Non-pigmented ciliary epithelial cell (primary cell): ENCODE results near the gene MST1.

Source experiments
- DNase-seq: peaks from one replicate; pipeline ENCODE4 v3.0.0-alpha.2; 2010; ENCODE audit warnings: low read depth

Gene MST1

GRCh38 chr3:49674497-49674983 is 14.7 kb downstream of the MST1 start:
- no peak for DNase-seq

DNA sequence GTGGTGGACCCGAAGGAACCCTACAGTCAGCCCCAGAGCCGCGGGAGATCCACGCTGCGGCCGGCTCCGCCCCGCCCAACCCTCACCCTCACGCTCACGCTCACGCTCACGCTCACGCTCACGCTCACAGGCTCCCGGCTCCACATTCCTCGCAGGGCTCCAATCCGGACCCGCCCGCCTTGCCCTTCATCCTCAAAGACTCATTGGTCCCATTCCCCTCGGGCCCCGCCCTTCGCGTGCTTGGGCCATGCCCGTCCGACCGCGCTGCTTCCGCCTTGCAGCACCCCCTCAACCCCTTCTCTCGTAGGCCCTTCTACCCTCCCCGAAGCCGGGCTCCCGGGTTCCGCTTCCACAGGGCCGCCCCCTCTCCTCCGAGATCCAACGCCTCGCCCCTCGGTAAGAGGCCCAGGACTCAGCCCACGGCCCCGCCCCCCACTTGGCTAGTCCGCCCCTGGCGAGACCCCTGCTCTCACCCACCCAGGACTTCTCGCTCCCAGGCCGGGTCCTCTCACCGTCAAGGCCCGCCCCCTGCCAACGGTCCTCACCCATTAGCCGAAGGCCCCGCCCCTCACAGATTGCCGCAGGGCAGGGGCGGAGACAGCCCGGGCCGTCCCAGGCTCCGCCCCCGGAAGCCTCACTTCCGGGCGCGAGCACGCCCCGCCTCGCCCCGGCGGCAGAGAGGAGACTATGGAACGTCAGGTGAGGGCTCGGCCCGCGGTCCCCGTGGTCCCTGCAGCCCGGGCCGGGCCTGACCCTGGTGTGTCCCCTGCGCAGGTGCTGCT is 15.4 kb downstream of the MST1 start, which contains the start of gene APEH:
Gene APEH, plus strand, starts transcription at position 637 of the 782 bp plus-strand sequence. Its CDS starts 51 bp downstream, at position 688.
- DNase-seq, result peak; percentile 94

DNA sequence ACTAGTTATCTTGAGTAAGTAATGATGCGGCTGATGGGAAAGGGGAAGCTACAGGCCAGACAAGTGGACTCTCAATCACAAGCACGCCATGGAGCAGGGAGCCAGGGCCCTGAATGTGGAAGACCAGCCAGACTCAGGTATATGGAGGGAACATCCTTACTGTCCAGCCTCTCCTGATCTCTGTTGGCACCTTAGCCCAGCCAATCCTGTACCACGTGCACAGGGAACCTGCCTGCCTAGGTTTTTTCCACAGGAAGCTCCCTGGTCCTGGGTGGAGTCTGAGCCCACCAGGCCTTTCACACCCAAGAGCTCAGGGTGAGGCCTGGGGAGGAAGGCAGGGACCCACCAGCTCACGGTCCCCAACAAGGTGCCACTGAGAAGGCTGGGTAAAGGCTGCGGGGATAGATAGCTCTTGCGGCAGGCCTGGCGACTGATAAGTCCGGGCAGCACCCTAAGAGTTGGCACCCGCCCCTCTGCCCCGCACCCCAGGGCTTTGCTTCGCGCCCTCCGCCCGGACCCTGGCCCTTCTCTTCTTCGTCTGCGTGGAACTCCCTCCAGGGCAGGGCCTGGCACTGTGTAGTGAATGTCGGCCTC is 16.1 kb downstream of the MST1 start:
- no peak for DNase-seq

- no peak for DNase-seq
These were observed 17.7 kb downstream of the MST1 start for GRCh38 chr3:49671291-49672288.

DNA sequence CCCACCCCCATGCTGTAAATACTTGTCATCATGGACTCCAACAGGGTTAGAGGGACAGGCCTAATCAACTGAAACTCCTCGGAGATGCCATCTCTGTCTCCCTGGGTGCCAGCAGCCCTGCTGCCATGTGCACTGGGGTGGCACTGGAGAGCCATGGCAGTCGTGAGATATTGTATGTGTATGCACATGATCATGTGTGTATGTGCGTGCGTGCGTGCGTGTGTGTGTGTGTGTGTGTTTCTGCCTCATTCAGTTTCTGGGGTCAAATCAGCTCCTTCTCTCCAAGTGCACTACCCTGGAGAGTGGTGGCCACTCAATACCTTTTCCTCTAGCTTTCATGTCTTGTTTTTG is 18.4 kb downstream of the MST1 start:
- no peak for DNase-seq

DNA sequence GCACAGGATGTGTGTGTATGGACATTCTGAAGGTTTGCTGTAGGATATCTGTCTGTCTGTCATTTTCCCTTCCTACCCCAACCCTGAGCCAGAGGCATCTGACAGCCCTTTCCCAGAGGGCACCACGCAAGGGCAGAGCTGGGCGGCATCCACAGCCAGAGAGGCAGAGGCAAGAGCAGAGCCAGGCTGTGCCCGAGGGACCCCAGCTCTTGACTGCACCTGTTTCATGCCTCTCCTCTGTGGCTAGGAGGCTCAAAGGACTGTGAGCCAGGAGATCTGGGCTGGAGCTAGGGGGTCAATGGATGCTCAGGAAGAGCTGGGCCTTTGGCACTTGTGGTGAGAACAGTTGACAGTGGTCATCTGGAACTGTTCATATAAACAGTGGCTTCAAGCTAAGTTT is 19.9 kb downstream of the MST1 start:
- no peak for DNase-seq

DNA sequence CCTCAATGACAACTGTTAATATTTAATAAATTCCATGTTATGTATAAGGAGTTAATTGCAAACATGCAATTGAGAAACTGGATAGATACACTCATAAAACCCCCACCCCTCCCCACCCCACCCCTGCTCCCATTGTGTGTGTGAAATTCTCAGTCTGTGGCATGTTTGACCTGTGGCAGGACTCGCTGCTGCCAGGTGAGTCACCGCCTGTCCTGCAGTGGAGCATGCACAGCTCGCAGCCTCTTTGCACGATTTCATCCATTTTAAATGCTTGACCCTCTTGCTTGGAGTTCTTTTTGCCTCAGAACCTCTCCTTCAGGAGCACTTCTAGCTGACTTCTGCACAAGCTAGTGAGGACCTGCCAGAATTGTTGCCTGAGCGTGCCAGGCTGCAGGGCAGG is 20.4 kb downstream of the MST1 start:
- no peak for DNase-seq

GRCh38 chr3:49668414-49668797 is 20.9 kb downstream of the MST1 start:
- no peak for DNase-seq

GRCh38 chr3:49667701-49668413 is 21.4 kb downstream of the MST1 start:
- DNase-seq, result no peak

- no peak for DNase-seq
These were observed 22.7 kb downstream of the MST1 start for GRCh38 chr3:49666592-49666991.

DNA sequence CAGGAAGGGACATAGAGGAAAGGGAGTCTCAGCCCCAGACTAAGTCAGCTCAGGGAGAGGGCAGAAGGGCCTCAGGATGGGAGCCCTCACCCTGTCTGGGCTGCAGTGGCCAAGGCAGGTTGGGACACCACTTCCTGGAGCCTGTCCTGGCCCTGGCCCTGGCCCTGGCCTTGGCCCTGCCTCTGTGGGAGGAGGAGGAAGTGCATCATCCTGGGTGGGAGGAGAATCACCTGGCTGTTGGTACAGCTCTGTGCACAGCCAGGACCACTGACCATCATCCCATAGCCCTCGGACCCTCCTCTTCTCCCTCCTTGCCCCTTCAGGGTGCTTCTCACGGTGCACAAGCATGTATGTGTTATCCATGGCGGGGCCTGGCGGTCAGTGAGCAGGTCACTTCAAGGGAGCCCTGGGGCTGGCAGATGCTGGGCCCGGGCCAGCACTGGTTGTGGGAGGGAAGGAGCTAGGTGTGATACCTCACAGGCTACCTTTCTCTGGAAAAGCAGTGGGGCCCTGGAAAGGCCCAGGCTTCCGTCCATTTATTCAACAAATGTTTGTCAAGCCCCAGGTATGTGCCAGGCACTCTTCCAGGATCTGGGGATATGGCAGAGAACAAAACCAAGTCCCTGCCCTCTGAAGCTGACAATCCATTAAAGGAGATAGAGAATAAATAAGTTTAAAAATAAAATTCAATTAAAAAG is 23.3 kb downstream of the MST1 start:
- DNase-seq, result no peak

- no peak for DNase-seq
These were observed 25.0 kb downstream of the MST1 start for GRCh38 chr3:49664300-49664699.

DNA sequence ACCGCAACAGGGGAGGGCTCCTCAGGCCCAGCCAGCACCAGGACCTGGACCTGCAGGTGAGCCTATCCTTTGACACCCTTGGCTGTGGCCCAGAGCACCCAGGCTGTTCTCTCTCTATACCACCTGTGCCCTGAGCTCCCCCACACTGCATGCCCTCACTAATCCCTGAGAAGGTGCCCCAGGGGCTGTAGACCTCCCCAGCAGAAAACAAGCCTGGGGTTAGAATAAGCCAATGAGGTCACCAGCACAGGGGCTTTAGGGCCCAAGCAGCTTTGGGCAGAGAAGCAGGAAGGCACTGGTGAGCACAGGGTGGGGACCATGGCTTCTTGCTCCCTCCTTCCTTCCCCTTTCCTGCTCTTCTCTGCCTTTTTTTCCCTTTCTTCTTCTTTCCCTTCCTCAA is 25.4 kb downstream of the MST1 start:
- no peak for DNase-seq

GRCh38 chr3:49662720-49663413 is 26.4 kb downstream of the MST1 start:
- DNase-seq, result no peak

GRCh38 chr3:49662021-49662420 is 27.3 kb downstream of the MST1 start:
- DNase-seq, result no peak

DNA sequence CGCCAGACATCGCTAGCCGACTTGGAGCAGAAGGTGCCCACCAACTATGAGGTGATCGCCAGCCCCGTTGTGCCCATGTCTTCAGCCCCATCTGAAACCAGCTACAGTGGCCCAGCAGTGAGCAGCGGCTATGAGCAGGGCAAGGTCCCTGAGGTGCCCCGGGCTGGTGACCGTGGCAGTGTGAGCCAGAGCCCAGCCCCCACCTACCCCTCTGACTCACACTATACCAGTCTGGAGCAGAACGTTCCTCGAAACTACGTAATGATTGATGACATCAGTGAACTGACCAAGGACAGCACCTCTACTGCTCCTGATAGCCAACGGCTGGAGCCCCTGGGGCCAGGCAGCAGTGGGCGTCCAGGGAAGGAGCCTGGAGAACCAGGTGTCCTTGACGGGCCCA is 28.0 kb downstream of the MST1 start:
- DNase-seq, result no peak

- DNase-seq, result no peak
These were observed 29.5 kb downstream of the MST1 start for GRCh38 chr3:49659756-49660155.

DNA sequence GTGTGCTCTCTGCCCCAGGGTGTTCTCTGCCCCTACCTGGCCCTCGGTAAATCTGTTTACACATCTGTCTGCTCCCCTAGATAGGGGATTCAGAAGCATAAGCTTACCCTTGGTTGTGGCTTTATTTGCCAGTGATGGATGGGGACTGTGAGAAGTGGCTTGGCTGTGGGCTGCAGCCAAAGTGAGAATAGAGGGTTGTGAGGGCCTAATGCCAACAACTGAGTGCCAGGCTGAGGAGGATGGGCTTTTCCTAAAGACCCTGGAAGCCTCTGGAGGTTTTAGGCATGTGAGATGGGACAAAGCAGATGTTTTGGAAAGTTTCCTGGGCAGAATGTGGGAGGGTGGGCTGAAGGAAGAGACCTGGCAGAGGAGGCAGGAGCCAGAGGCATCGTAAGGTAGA is 30.6 kb downstream of the MST1 start:
- no peak for DNase-seq

GRCh38 chr3:49657208-49657915 is 31.9 kb downstream of the MST1 start:
- no peak for DNase-seq

DNA sequence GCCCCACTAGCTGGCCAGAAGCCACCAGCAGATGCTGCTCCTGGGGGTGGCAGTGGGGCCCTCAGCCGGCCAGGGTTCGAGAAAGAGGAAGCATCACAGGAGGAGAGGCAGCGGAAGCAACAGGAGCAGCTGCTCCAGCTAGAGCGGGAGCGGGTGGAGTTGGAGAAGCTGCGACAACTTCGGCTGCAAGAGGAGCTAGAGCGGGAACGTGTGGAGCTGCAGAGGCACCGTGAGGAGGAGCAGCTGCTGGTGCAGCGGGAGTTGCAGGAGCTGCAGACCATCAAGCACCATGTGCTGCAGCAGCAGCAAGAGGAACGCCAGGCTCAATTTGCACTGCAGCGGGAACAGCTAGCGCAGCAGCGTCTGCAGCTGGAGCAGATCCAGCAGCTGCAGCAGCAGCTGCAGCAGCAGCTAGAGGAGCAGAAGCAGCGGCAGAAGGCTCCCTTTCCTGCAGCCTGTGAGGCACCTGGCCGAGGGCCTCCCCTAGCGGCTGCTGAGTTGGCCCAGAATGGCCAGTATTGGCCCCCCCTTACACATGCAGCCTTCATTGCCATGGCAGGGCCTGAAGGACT is 32.6 kb downstream of the MST1 start:
- DNase-seq, result no peak
